Brain microvascular endothelial cell (primary cell): Measurements from ENCODE around the gene NLRP1.

Source experiments
- DNase-seq: peaks from one replicate; pipeline ENCODE4 v3.0.0-alpha.2; 2020
- H3K27ac ChIP-seq: fragments of 250-450 bp; sonication (Bioruptor Pico); 2 replicates; pipeline ENCODE4 v1.5.1; 2020; ENCODE audit warnings: mild to moderate bottlenecking, moderate library complexity
- H3K27me3 ChIP-seq: fragments of 250-450 bp; sonication (Bioruptor Pico); replicated peaks from 2 replicates; pipeline ENCODE4 v1.5.1; 2020; ENCODE audit warnings: mild to moderate bottlenecking
- H3K36me3 ChIP-seq: fragments of 250-450 bp; sonication (Bioruptor Pico); replicated peaks from 2 replicates; pipeline ENCODE4 v1.5.1; 2020; ENCODE audit warnings: mild to moderate bottlenecking
- H3K4me3 ChIP-seq: 2 replicates; pipeline ENCODE4 v1.5.1; 2011; ENCODE audit warnings: low read depth, mild to moderate bottlenecking, control low read depth, low read length, moderate library complexity
- CTCF ChIP-seq: IDR thresholded peaks from 2 replicates; pipeline ENCODE4 v1.5.1; 2011; ENCODE audit warnings: low read depth, mild to moderate bottlenecking, moderate library complexity, low read length, control low read depth, inconsistent platforms; ENCODE audit errors: missing control alignments
- in situ Hi-C: cut with HindIII; loops from 2 replicates; pipeline ENCODE4 v1.10.0; 2017; ENCODE audit warnings: low sequenced_read_pairs, low pct_ligation_motif_present

Gene NLRP1

DNA sequence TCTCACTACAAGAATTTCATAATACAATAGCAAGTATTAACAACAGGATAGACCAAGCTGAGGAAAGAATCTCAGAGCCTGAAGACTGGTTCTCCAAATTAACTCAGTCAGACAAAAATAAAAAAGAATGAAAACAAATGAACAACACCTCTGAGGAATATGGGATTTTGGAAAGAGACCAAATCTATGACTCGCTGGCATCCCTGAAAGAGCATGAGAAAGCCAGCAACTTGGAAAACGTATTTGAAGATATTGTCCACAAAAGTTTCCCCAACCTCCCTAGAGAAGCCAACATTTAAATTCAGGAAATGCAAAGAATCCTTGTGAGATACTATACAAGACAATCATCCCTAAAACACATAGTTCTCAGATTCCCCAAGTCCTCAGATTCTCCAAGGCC is 20.9 kb downstream of the NLRP1 start:
- in situ Hi-C loops: no loop called here
- Histone ChIP-seq H3K27ac (no peak overlapping the region), H3K27me3 (no peaks in the 10 kb centered on the region), H3K36me3 (no peaks in the 10 kb centered on the region), H3K4me3 (no peak overlapping the region)
- TF ChIP-seq CTCF: no peak
- DNase-seq: no peak

DNA sequence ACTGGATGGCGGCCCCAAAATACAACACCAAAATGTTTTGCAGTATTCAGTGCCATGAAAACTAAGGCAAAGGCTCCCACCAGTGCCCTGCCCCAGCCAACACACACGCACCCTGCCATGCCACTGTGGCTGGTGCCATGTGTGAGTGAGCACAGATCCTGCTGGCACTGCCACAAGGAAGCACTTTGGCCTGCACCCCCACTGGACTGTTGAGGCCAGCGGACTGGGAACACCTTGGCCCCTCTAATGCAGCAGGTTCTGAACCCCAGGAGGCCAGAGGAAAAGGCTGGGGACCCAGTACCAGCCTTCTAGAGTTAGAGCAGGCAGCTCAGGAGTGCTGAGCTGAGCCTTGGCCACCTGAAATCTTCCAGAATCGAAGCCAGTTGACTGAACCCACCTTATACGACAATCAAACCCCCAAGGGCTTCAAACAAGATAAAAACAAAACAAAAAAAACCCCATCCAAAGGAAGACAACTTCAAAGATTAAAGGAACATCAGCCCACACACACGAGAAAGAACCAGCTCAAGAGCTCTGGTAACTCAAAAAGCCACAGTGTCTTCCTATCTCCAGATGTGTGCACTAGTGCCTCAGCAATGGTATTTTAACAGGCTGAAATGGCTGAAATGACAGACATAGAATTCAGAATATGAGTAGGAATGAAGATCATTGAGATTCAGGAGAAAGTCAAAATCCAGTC is 21.5 kb downstream of the NLRP1 start:
- in situ Hi-C loops: no loop called here
- Histone ChIP-seq H3K27ac (no peak overlapping the region), H3K36me3 (no peaks in the 10 kb centered on the region), H3K27me3 (no peaks in the 10 kb centered on the region), H3K4me3 (no peak overlapping the region)
- TF ChIP-seq CTCF: no peak
- no peak for DNase-seq

GRCh38 chr17:5561736-5562571 is 22.4 kb downstream of the NLRP1 start:
- DNase-seq: no peak
- Histone ChIP-seq H3K4me3 (no peak overlapping the region), H3K27ac (no peak overlapping the region), H3K36me3 (no peaks in the 10 kb centered on the region), H3K27me3 (no peaks in the 10 kb centered on the region)
- in situ Hi-C loops: no loop called here
- no peak for TF ChIP-seq CTCF

GRCh38 chr17:5560361-5560988 is 23.8 kb downstream of the NLRP1 start:
- no peaks in the 10 kb centered on the region for H3K36me3 ChIP-seq
- no peak overlapping the region for H3K27ac ChIP-seq
- H3K4me3 ChIP-seq: no peak overlapping the region
- no peak for DNase-seq
- in situ Hi-C loops: no loop called here
- no peak for TF ChIP-seq CTCF
- no peaks in the 10 kb centered on the region for H3K27me3 ChIP-seq

- no peaks in the 10 kb centered on the region for H3K36me3 ChIP-seq
- in situ Hi-C loops: no loop called here
- H3K4me3 ChIP-seq: no peak overlapping the region
- no peak for DNase-seq
- no peaks in the 10 kb centered on the region for H3K27me3 ChIP-seq
- no peak for TF ChIP-seq CTCF
- H3K27ac ChIP-seq: no peak overlapping the region
Observed at GRCh38 chr17:5558815-5559785, 25.2 kb downstream of the NLRP1 start.
